ENCODE results near the gene LPAR6. TPM values are rescaled to one million over a fixed set of nuclear protein-coding genes. Genes with fewer than 3 reads are reported as not detected.

LPAR6 gene
- total and polyA plus RNA-seq, 2 of the 4 experiments (the other 2 are of a cell fraction), result 1.4 to 2.0 TPM

DNA sequence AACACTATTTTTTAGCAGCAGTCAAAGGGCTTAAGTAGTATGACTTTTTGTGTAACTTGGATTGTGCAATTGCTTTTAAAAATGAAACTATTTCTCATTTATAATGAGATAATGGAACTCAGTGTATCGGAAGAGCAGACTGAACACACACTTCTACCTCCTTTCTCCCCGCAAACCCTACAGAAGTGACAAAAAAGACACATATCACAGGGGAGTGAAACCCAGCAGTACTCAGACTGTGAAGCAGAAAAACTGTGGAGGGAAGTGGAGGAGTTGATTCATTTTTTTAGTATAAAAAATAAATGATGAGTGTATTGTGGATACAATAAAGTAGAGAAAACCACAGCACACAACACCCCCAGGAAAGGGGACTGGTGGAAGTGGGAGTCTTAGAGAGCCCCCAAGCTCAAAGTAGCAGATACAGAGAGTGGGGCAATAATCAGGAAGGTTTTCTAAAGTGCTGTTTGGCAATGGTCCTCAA lies 9.7 kb downstream of the LPAR6 start:
- ChIA-PET POLR2A (ENCODE audit: unreplicated experiment) (no interaction called here), CTCF (no interaction called here)
- Histone ChIP-seq H3K9me3 (ENCODE audit: control insufficient read depth, insufficient read depth, low read length) (no peaks in the 10 kb centered on the region), H3K27me3 (ENCODE audit: control insufficient read depth, insufficient read depth, low read length) (no peaks in the 10 kb centered on the region), H3K4ac (ENCODE audit: low read depth, low read length) (no peak overlapping the region; the same call in 1 of the 2 replicates), H3K23ac (ENCODE audit: low read depth, low read length) (peak overlapping the region; percentile 85; the same call in 1 of the 2 replicates), H2AK9ac (replicated peaks; ENCODE audit: low read depth, low read length, poor library complexity) (no peak overlapping the region), H3K18ac (ENCODE audit: low read depth, low read length) (peak overlapping the region; percentile 54; the same call in 1 of the 2 replicates), H2BK20ac (ENCODE audit: low read depth, low read length) (no peak overlapping the region), H2AFZ (replicated peaks; ENCODE audit: low read length, poor library complexity) (no peak overlapping the region), H3K4me1 (ENCODE audit: control insufficient read depth, insufficient read depth, low read length) (peaks cover 5% of the 10 kb centered on the region; the same call in 1 of the 2 replicates), H2BK15ac (ENCODE audit: low read depth, low read length) (no peak overlapping the region), H2BK120ac (ENCODE audit: low read depth, low read length) (no peak overlapping the region), H3K56ac (ENCODE audit: extremely low read depth, insufficient read depth, low read length) (no peak overlapping the region), H3K27ac (ENCODE audit: insufficient read depth, low read length) (peak overlapping the region; percentile 54; the same call in 1 of the 2 replicates), H2AK5ac (ENCODE audit: low read depth, low read length) (no peak overlapping the region; the same call in 1 of the 2 replicates), H4K5ac (ENCODE audit: low read depth, low read length) (peak overlapping the region; percentile 90; the same call in 1 of the 2 replicates), H4K91ac (ENCODE audit: insufficient read depth, low read depth, low read length) (peak overlapping the region; percentile 12; the same call in 1 of the 2 replicates), H3K4me3 (ENCODE audit: insufficient read depth, low read depth, low read length) (no peak overlapping the region), H4K8ac (ENCODE audit: low read depth in 2 of 2, low read length in 2 of 2) (no peak overlapping the region), H3K9me1 (ENCODE audit: insufficient read depth, low read length) (no peaks in the 10 kb centered on the region), H3K4me2 (ENCODE audit: low read depth, low read length) (peak overlapping the region; percentile 87), H3K79me1 (ENCODE audit: low read depth in 1 of 2, low read length in 2 of 2) (peaks cover 3 to 23% of the 10 kb centered on the region in 2 experiments; a peak in 2 of 4 replicates), H2BK5ac (ENCODE audit: low read depth, low read length, poor library complexity, severe bottlenecking) (peak overlapping the region; percentile 20), H3K9ac (ENCODE audit: low read depth, low read length) (peak overlapping the region; percentile 56; the same call in 1 of the 2 replicates), H3K36me3 (ENCODE audit: control insufficient read depth, insufficient read depth, low read length) (no peaks in the 10 kb centered on the region), H3K14ac (replicated peaks; ENCODE audit: low read depth, low read length) (no peak overlapping the region; the same call in 1 of the 2 replicates), H4K20me1 (ENCODE audit: insufficient read depth, low read length) (no peaks in the 10 kb centered on the region)
- in situ Hi-C loops (cut with MboI; ENCODE audit: low sequenced_read_pairs) (no loop called here), dilution Hi-C loops (cut with HindIII; ENCODE audit: low sequenced_read_pairs, unreplicated experiment) (no loop called here), intact Hi-C loops (cut with micrococcal nuclease) (no loop called here)
- BruUV-seq (replicated peaks), result no TSS peak
- DNase-seq, result peak; percentile 18
- WGBS, 2 experiments (ENCODE audit: extremely low coverage in 2 of 2, insufficient read length in 1 of 2), result no CpG with 5 or more reads among the region's 2 CpGs
- ATAC-seq (ENCODE audit: low read depth), result no peak
- TF ChIP-seq SMC3 (IDR thresholded peaks at IDR 0.05; ENCODE audit: low read depth, low read length) (no peak), CEBPB (IDR thresholded peaks at IDR 0.05; ENCODE audit: low read depth, low read length) (peak; percentile 85)

Measured in IMR-90 (cell line).